ENCODE results near the gene DOLPP1. TPM values are rescaled to one million over a fixed set of nuclear protein-coding genes. Genes with fewer than 3 reads are reported as not detected.

Gene DOLPP1
- total and polyA plus RNA-seq, 4 donors: 2.1 to 5.1 (median 4.5) TPM

- DNase-seq: no peak
- H3K27ac ChIP-seq (ENCODE audit: low read depth in 1 of 2, low read length in 2 of 2): no peak overlapping the region
- no peaks in the 10 kb centered on the region for H3K27me3 ChIP-seq (ENCODE audit: control insufficient read depth in 1 of 2, insufficient read depth in 2 of 2, low read length in 1 of 2)
- no peaks in the 10 kb centered on the region for H3K9me3 ChIP-seq (ENCODE audit: control insufficient read depth, low read length)
- 85 to 87% methylated on average over 18 of the region's 18 CpGs for WGBS, 2 donors
- no peaks in the 10 kb centered on the region for H3K36me3 ChIP-seq (ENCODE audit: control insufficient read depth in 1 of 2, insufficient read depth in 2 of 2, low read length in 1 of 2)
- ATAC-seq (ENCODE audit: low FRiP score): no peak
- no peak overlapping the region for H3K4me3 ChIP-seq (ENCODE audit: low read length in 2 of 2)
- no peaks in the 10 kb centered on the region for H3K4me1 ChIP-seq (ENCODE audit: control insufficient read depth in 1 of 2, insufficient read depth in 2 of 2, low read length in 2 of 2)
- intact Hi-C loops (cut with DNase I): no loop called here
Observed at GRCh38 chr9:129078691-129079503, 2.0 kb upstream of the DOLPP1 start.

- no peaks in the 10 kb centered on the region for H3K4me1 ChIP-seq (ENCODE audit: control insufficient read depth in 1 of 2, insufficient read depth in 2 of 2, low read length in 2 of 2)
- DNase-seq: no peak
- 80 to 86% methylated on average over 13 of the region's 13 CpGs for WGBS, 2 donors
- no peaks in the 10 kb centered on the region for H3K9me3 ChIP-seq (ENCODE audit: control insufficient read depth, low read length)
- H3K27me3 ChIP-seq (ENCODE audit: control insufficient read depth in 1 of 2, insufficient read depth in 2 of 2, low read length in 1 of 2): no peaks in the 10 kb centered on the region
- intact Hi-C loops (cut with DNase I): loop anchor here (2.0 kb wide), 2 partner anchors 31 to 43 kb away; partner anchors contain the start of genes CRAT (in 1 of the 2), MIGA2 (in 1 of the 2) and PTPA (in 1 of the 2)
- H3K27ac ChIP-seq (ENCODE audit: low read depth in 1 of 2, low read length in 2 of 2): no peak overlapping the region
- no peak for ATAC-seq (ENCODE audit: low FRiP score)
- no peak overlapping the region for H3K4me3 ChIP-seq (ENCODE audit: low read length in 2 of 2)
- no peaks in the 10 kb centered on the region for H3K36me3 ChIP-seq (ENCODE audit: control insufficient read depth in 1 of 2, insufficient read depth in 2 of 2, low read length in 1 of 2)
Observed at GRCh38 chr9:129079829-129080228, 1.1 kb upstream of the DOLPP1 start.

- WGBS, 2 donors: 7 to 8% methylated on average over 12 of the region's 12 CpGs
- intact Hi-C loops (cut with DNase I): loop anchor here (2.0 kb wide), 2 partner anchors 31 to 43 kb away; partner anchors contain the start of genes CRAT (in 1 of the 2), MIGA2 (in 1 of the 2) and PTPA (in 1 of the 2)
- no peak for ATAC-seq (ENCODE audit: low FRiP score)
Observed at GRCh38 chr9:129080298-129080600, 662 bp upstream of the DOLPP1 start.

DNA sequence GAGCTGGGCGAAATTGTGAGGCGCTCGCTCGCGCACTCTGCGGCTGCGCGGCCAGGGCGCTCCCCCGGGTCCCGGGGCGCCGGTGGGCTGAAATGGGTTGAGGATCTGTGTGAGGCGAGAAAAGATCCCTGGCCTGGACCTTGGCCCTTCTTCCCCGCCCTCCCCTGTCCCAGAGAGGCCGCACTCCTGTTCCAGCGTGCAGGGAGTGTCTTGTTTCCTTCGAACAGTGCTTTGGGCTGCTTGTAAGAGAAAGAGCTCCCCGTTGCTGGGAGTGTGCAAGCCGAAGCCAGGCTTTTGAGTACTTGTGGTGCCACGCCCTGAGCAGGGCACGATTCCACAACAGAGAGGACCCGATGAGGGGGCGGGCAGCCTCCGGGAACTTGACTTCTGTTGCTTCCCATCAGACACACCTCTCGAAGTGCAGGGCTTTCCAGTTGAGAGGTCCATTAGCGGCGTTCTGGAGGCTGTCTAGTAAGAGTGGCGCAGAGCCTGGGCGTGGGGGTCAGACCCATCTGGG lies 535 bp downstream of the DOLPP1 start:
- Histone ChIP-seq H3K4me3 (ENCODE audit: low read length in 2 of 2) (peak overlapping the region; percentile 63 to 70), H3K4me1 (ENCODE audit: control insufficient read depth in 1 of 2, insufficient read depth in 2 of 2, low read length in 2 of 2) (no peaks in the 10 kb centered on the region), H3K36me3 (ENCODE audit: control insufficient read depth in 1 of 2, insufficient read depth in 2 of 2, low read length in 1 of 2) (no peaks in the 10 kb centered on the region), H3K27ac (ENCODE audit: low read depth in 1 of 2, low read length in 2 of 2) (no peak overlapping the region), H3K27me3 (ENCODE audit: control insufficient read depth in 1 of 2, insufficient read depth in 2 of 2, low read length in 1 of 2) (no peaks in the 10 kb centered on the region), H3K9me3 (ENCODE audit: control insufficient read depth, low read length) (no peaks in the 10 kb centered on the region)
- no peak for ATAC-seq (ENCODE audit: low FRiP score)
- 3 to 4% methylated on average over 22 to 30 of the region's 30 CpGs for WGBS, 2 donors
- intact Hi-C loops (cut with DNase I): loop anchor here (2.0 kb wide), 2 partner anchors 29 to 45 kb away; partner anchors contain the start of genes CRAT (in 1 of the 2), MIGA2 (in 1 of the 2) and PTPA (in 1 of the 2)
- no peak for DNase-seq

More at GRCh38 chr9:129080298-129080600, 662 bp upstream of the DOLPP1 start:
- DNase-seq: no peak
- H3K27ac ChIP-seq (ENCODE audit: low read depth in 1 of 2, low read length in 2 of 2): no peak overlapping the region
- no peaks in the 10 kb centered on the region for H3K4me1 ChIP-seq (ENCODE audit: control insufficient read depth in 1 of 2, insufficient read depth in 2 of 2, low read length in 2 of 2)
- H3K9me3 ChIP-seq (ENCODE audit: control insufficient read depth, low read length): no peaks in the 10 kb centered on the region
- H3K27me3 ChIP-seq (ENCODE audit: control insufficient read depth in 1 of 2, insufficient read depth in 2 of 2, low read length in 1 of 2): no peaks in the 10 kb centered on the region
- peak overlapping the region; percentile 5 to 51 for H3K4me3 ChIP-seq (ENCODE audit: low read length in 2 of 2)
- no peaks in the 10 kb centered on the region for H3K36me3 ChIP-seq (ENCODE audit: control insufficient read depth in 1 of 2, insufficient read depth in 2 of 2, low read length in 1 of 2)

DNA sequence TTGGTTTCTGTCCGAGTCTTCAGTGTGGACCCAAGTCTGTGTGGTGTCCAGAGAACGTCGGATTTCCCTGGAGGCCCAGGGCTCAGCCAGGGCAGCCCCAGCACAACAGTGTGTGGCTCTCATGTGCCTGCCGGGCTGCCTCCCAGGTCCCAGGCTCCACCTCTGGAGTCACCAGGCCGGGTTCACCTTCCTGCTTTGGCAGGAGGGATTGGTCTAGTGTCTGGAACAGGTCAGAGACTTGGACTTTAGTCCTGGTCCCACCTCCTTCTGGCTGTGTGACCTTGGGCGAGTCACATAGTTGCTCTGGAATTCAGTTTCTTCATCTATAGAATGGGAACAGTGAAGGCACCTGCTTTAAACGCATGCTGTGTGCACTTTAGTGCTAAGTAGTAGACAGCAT lies 3.2 kb downstream of the DOLPP1 start:
- Histone ChIP-seq H3K9me3 (ENCODE audit: control insufficient read depth, low read length) (no peaks in the 10 kb centered on the region), H3K36me3 (ENCODE audit: control insufficient read depth in 1 of 2, insufficient read depth in 2 of 2, low read length in 1 of 2) (no peaks in the 10 kb centered on the region), H3K27me3 (ENCODE audit: control insufficient read depth in 1 of 2, insufficient read depth in 2 of 2, low read length in 1 of 2) (no peaks in the 10 kb centered on the region), H3K27ac (ENCODE audit: low read depth in 1 of 2, low read length in 2 of 2) (no peak overlapping the region), H3K4me3 (ENCODE audit: low read length in 2 of 2) (no peak overlapping the region), H3K4me1 (ENCODE audit: control insufficient read depth in 1 of 2, insufficient read depth in 2 of 2, low read length in 2 of 2) (no peaks in the 10 kb centered on the region)
- no peak for ATAC-seq (ENCODE audit: low FRiP score)
- intact Hi-C loops (cut with DNase I): no loop called here
- peak in 1 of 2 donors; percentile 47 for DNase-seq
- 86 to 91% methylated on average over 7 of the region's 7 CpGs for WGBS, 2 donors

DNA sequence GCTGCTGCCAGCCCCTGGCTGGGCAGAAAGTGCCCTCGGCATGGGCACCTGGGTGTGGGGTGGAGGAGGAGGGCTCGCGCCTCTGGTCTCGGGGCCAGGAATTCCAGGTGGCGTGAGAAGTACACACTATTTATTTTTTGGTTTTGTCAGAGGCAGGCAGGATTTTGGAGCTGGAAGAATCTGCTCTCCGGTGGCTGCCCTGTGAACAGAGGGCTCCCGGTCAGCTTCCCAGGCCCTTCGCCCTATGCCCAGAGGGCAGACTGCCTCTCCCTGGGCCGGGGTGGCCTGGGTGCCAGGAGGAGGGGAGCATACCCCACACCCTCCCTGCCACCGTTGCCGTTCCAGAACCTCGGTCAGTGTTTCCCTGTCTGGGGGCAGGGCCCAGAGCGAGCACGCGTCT lies 8.3 kb downstream of the DOLPP1 start:
- H3K27me3 ChIP-seq (ENCODE audit: control insufficient read depth in 1 of 2, insufficient read depth in 2 of 2, low read length in 1 of 2): no peaks in the 10 kb centered on the region
- WGBS, 2 donors: 87 to 88% methylated on average over 14 to 15 of the region's 15 CpGs
- H3K9me3 ChIP-seq (ENCODE audit: control insufficient read depth, low read length): no peaks in the 10 kb centered on the region
- H3K27ac ChIP-seq (ENCODE audit: low read depth in 1 of 2, low read length in 2 of 2): no peak overlapping the region
- ATAC-seq (ENCODE audit: low FRiP score): no peak
- peak in 1 of 2 donors; percentile 69 for DNase-seq
- H3K36me3 ChIP-seq (ENCODE audit: control insufficient read depth in 1 of 2, insufficient read depth in 2 of 2, low read length in 1 of 2): no peaks in the 10 kb centered on the region
- no peaks in the 10 kb centered on the region for H3K4me1 ChIP-seq (ENCODE audit: control insufficient read depth in 1 of 2, insufficient read depth in 2 of 2, low read length in 2 of 2)
- no peak overlapping the region for H3K4me3 ChIP-seq (ENCODE audit: low read length in 2 of 2)
- intact Hi-C loops (cut with DNase I): no loop called here

DNA sequence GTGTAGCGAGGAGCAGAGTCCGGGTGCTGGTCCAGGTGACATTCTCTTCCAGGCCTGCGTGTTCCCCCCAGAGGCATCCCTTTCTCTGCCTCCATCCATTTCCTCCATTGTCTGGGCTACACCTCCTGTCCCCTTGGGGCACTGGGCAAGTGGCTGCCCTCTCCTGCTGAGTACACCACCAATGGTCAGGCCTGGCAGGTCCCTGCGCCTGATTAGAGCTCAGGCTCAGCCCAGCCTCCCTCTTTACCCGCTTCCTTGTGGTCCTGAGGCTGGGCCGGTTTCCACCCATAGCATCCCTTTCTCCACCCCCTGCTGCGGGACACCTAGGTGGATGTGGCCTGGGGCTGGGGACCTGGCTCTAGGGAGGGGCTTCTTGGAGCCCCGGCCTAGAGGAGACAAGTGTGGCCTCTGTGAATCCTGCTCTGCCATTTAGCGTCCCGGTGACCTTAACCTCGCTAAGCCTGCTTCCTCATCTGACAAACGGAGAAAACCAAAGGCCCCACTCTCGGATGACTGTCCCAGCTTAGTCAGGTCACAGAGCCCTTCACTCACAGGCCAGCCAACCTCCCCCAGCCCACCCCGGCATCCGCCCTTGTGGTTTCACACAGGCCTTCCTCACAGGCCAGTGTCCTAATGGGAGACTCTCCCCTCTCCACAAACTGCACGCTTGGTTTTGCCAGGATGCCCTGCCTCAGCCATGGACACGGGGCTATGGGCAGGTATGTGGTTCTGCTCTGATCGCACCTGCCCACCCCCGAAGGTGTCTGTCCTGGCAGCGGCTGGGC lies 12.9 kb downstream of the DOLPP1 start:
- DNase-seq (no peak), ATAC-seq (ENCODE audit: low FRiP score) (no peak)
- H3K4me3 ChIP-seq (ENCODE audit: low read length in 2 of 2): no peak overlapping the region
- intact Hi-C loops (cut with DNase I): no loop called here
- H3K36me3 ChIP-seq (ENCODE audit: control insufficient read depth in 1 of 2, insufficient read depth in 2 of 2, low read length in 1 of 2): peaks cover 0 to 3% of the 10 kb centered on the region in 2 donors
- H3K27me3 ChIP-seq (ENCODE audit: control insufficient read depth in 1 of 2, insufficient read depth in 2 of 2, low read length in 1 of 2): no peaks in the 10 kb centered on the region
- no peaks in the 10 kb centered on the region for H3K9me3 ChIP-seq (ENCODE audit: control insufficient read depth, low read length)
- H3K4me1 ChIP-seq (ENCODE audit: control insufficient read depth in 1 of 2, insufficient read depth in 2 of 2, low read length in 2 of 2): no peaks in the 10 kb centered on the region
- no peak overlapping the region for H3K27ac ChIP-seq (ENCODE audit: low read depth in 1 of 2, low read length in 2 of 2)
- WGBS, 2 donors: 83 to 85% methylated on average over 20 of the region's 20 CpGs

GRCh38 chr9:129094387-129095169 lies 13.7 kb downstream of the DOLPP1 start:
- ATAC-seq (ENCODE audit: low FRiP score) (no peak), DNase-seq (no peak)
- Histone ChIP-seq H3K27ac (ENCODE audit: low read depth in 1 of 2, low read length in 2 of 2) (no peak overlapping the region), H3K4me1 (ENCODE audit: control insufficient read depth in 1 of 2, insufficient read depth in 2 of 2, low read length in 2 of 2) (no peaks in the 10 kb centered on the region), H3K27me3 (ENCODE audit: control insufficient read depth in 1 of 2, insufficient read depth in 2 of 2, low read length in 1 of 2) (no peaks in the 10 kb centered on the region), H3K9me3 (ENCODE audit: control insufficient read depth, low read length) (no peaks in the 10 kb centered on the region), H3K4me3 (ENCODE audit: low read length in 2 of 2) (no peak overlapping the region), H3K36me3 (ENCODE audit: control insufficient read depth in 1 of 2, insufficient read depth in 2 of 2, low read length in 1 of 2) (peaks cover 0 to 3% of the 10 kb centered on the region in 2 donors)
- WGBS, 2 donors: 89 to 92% methylated on average over 13 of the region's 13 CpGs
- intact Hi-C loops (cut with DNase I): no loop called here
